Measurements from ENCODE around the gene OR8B3.

Gene OR8B3

GRCh38 chr11:124398924-124399323 is at the start of gene OR8B3:
Gene OR8B3 (minus strand): TSS chr11:124399024. CDS start chr11:124397351, 1,673 bp downstream.
- H3K4me3 ChIP-seq = no peak within 1 kb of the TSS
- no peaks in the 10 kb centered on the region for H3K27me3 ChIP-seq
- no peak within 1 kb of the TSS for H3K9ac ChIP-seq
- TF ChIP-seq Cebpa-rat (IDR thresholded peaks at IDR 0.05) = no peak
- no peaks in the 10 kb centered on the region for H3K9me3 ChIP-seq
- no peaks in the 10 kb centered on the region for H4K20me1 ChIP-seq
- H3K4me1 ChIP-seq = no peaks in the 10 kb centered on the region
- H3K36me3 ChIP-seq = no peaks in the 10 kb centered on the region
- no peak within 1 kb of the TSS for H3K27ac ChIP-seq
- H3K4me2 ChIP-seq = no peak within 1 kb of the TSS

GRCh38 chr11:124446916-124447315 is 48.1 kb upstream of the OR8B3 start:
- no peak overlapping the region for H3K27ac ChIP-seq
- no peak for TF ChIP-seq Cebpa-rat (IDR thresholded peaks at IDR 0.05)
- H3K4me2 ChIP-seq = no peak overlapping the region
- H3K4me3 ChIP-seq = no peak overlapping the region
- H3K4me1 ChIP-seq = no peaks in the 10 kb centered on the region
- H3K9me3 ChIP-seq = no peaks in the 10 kb centered on the region
- H3K27me3 ChIP-seq = no peaks in the 10 kb centered on the region
- no peak overlapping the region for H3K9ac ChIP-seq
- H4K20me1 ChIP-seq = no peaks in the 10 kb centered on the region
- no peaks in the 10 kb centered on the region for H3K36me3 ChIP-seq

GRCh38 chr11:124445646-124446150 is 46.9 kb upstream of the OR8B3 start, which contains the start of gene OR8B8:
Gene OR8B8 (minus strand): TSS chr11:124445696. CDS start chr11:124441085, 4,611 bp downstream.
- Histone ChIP-seq H3K4me1 (no peaks in the 10 kb centered on the region), H3K27me3 (no peaks in the 10 kb centered on the region), H3K4me3 (no peak within 1 kb of the TSS), H3K36me3 (no peaks in the 10 kb centered on the region), H3K4me2 (no peak within 1 kb of the TSS), H4K20me1 (no peaks in the 10 kb centered on the region), H3K9ac (no peak within 1 kb of the TSS), H3K9me3 (no peaks in the 10 kb centered on the region), H3K27ac (no peak within 1 kb of the TSS)
- no peak for TF ChIP-seq Cebpa-rat (IDR thresholded peaks at IDR 0.05)

GRCh38 chr11:124442847-124443246 is 44.0 kb upstream of the OR8B3 start:
- Histone ChIP-seq H3K27ac (no peak overlapping the region), H3K4me3 (no peak overlapping the region), H3K9ac (no peak overlapping the region), H3K27me3 (no peaks in the 10 kb centered on the region), H3K36me3 (no peaks in the 10 kb centered on the region), H3K4me1 (no peaks in the 10 kb centered on the region), H3K9me3 (no peaks in the 10 kb centered on the region), H3K4me2 (no peak overlapping the region), H4K20me1 (no peaks in the 10 kb centered on the region)
- TF ChIP-seq Cebpa-rat (IDR thresholded peaks at IDR 0.05) = no peak

- Histone ChIP-seq H3K27ac (no peak overlapping the region), H3K9ac (no peak overlapping the region), H3K4me2 (no peak overlapping the region), H3K4me3 (no peak overlapping the region), H3K36me3 (no peaks in the 10 kb centered on the region), H3K27me3 (no peaks in the 10 kb centered on the region), H3K4me1 (no peaks in the 10 kb centered on the region), H3K9me3 (no peaks in the 10 kb centered on the region), H4K20me1 (no peaks in the 10 kb centered on the region)
- no peak for TF ChIP-seq Cebpa-rat (IDR thresholded peaks at IDR 0.05)
Observed at GRCh38 chr11:124442442-124442841, 43.6 kb upstream of the OR8B3 start.

- no peak for TF ChIP-seq Cebpa-rat (IDR thresholded peaks at IDR 0.05)
- no peak overlapping the region for H3K4me3 ChIP-seq
- H3K4me2 ChIP-seq = no peak overlapping the region
- no peaks in the 10 kb centered on the region for H3K27me3 ChIP-seq
- no peaks in the 10 kb centered on the region for H3K36me3 ChIP-seq
- no peaks in the 10 kb centered on the region for H3K9me3 ChIP-seq
- no peaks in the 10 kb centered on the region for H4K20me1 ChIP-seq
- no peaks in the 10 kb centered on the region for H3K4me1 ChIP-seq
- H3K27ac ChIP-seq = no peak overlapping the region
- H3K9ac ChIP-seq = no peak overlapping the region
Observed at GRCh38 chr11:124441519-124441918, 42.7 kb upstream of the OR8B3 start.

GRCh38 chr11:124441081-124441480 is 42.3 kb upstream of the OR8B3 start:
- no peaks in the 10 kb centered on the region for H3K36me3 ChIP-seq
- no peaks in the 10 kb centered on the region for H3K27me3 ChIP-seq
- no peak overlapping the region for H3K4me3 ChIP-seq
- H3K9ac ChIP-seq = no peak overlapping the region
- no peak overlapping the region for H3K27ac ChIP-seq
- no peaks in the 10 kb centered on the region for H3K4me1 ChIP-seq
- TF ChIP-seq Cebpa-rat (IDR thresholded peaks at IDR 0.05) = no peak
- no peaks in the 10 kb centered on the region for H4K20me1 ChIP-seq
- H3K9me3 ChIP-seq = no peaks in the 10 kb centered on the region
- no peak overlapping the region for H3K4me2 ChIP-seq

GRCh38 chr11:124440608-124441007 is 41.8 kb upstream of the OR8B3 start:
- no peak for TF ChIP-seq Cebpa-rat (IDR thresholded peaks at IDR 0.05)
- H3K36me3 ChIP-seq = no peaks in the 10 kb centered on the region
- H3K4me1 ChIP-seq = no peaks in the 10 kb centered on the region
- no peak overlapping the region for H3K27ac ChIP-seq
- H3K4me2 ChIP-seq = no peak overlapping the region
- no peaks in the 10 kb centered on the region for H4K20me1 ChIP-seq
- no peaks in the 10 kb centered on the region for H3K27me3 ChIP-seq
- no peaks in the 10 kb centered on the region for H3K9me3 ChIP-seq
- H3K4me3 ChIP-seq = no peak overlapping the region
- no peak overlapping the region for H3K9ac ChIP-seq

- no peak overlapping the region for H3K27ac ChIP-seq
- no peak overlapping the region for H3K4me3 ChIP-seq
- TF ChIP-seq Cebpa-rat (IDR thresholded peaks at IDR 0.05) = no peak
- H3K36me3 ChIP-seq = no peaks in the 10 kb centered on the region
- H3K27me3 ChIP-seq = no peaks in the 10 kb centered on the region
- no peak overlapping the region for H3K9ac ChIP-seq
- no peaks in the 10 kb centered on the region for H3K4me1 ChIP-seq
- no peaks in the 10 kb centered on the region for H4K20me1 ChIP-seq
- no peak overlapping the region for H3K4me2 ChIP-seq
- H3K9me3 ChIP-seq = peaks cover 9% of the 10 kb centered on the region
Observed at GRCh38 chr11:124434699-124435098, 35.9 kb upstream of the OR8B3 start.

GRCh38 chr11:124429599-124429998 is 30.8 kb upstream of the OR8B3 start:
- Histone ChIP-seq H4K20me1 (no peaks in the 10 kb centered on the region), H3K36me3 (no peaks in the 10 kb centered on the region), H3K9me3 (peaks cover 12% of the 10 kb centered on the region), H3K4me3 (no peak overlapping the region), H3K4me1 (no peaks in the 10 kb centered on the region), H3K4me2 (no peak overlapping the region), H3K27me3 (no peaks in the 10 kb centered on the region), H3K9ac (no peak overlapping the region), H3K27ac (no peak overlapping the region)
- no peak for TF ChIP-seq Cebpa-rat (IDR thresholded peaks at IDR 0.05)

GRCh38 chr11:124424384-124424921 is 25.6 kb upstream of the OR8B3 start, which contains the start of gene OR8B4:
Gene OR8B4 (minus strand): TSS chr11:124424871. CDS start chr11:124424871, 0 bp downstream.
- H3K4me1 ChIP-seq = no peaks in the 10 kb centered on the region
- TF ChIP-seq Cebpa-rat (IDR thresholded peaks at IDR 0.05) = no peak
- no peaks in the 10 kb centered on the region for H4K20me1 ChIP-seq
- H3K9ac ChIP-seq = no peak within 1 kb of the TSS
- H3K4me3 ChIP-seq = no peak within 1 kb of the TSS
- no peak within 1 kb of the TSS for H3K27ac ChIP-seq
- H3K27me3 ChIP-seq = no peaks in the 10 kb centered on the region
- H3K4me2 ChIP-seq = no peak within 1 kb of the TSS
- peaks cover under 1% of the 10 kb centered on the region; the same call in 1 of the 2 replicates for H3K9me3 ChIP-seq
- H3K36me3 ChIP-seq = no peaks in the 10 kb centered on the region

Measured in BLaER1 (cell line).